ENCODE data around the gene MYO1D.

- TF ChIP-seq CTCF (IDR thresholded peaks at IDR 0.05) (no peak), SIN3A (IDR thresholded peaks at IDR 0.05; ENCODE audit: borderline replicate concordance, insufficient read depth, low read depth, low read length) (no peak), TCF7L2 (IDR thresholded peaks at IDR 0.05; ENCODE audit: low read depth, low read length) (no peak), POLR2AphosphoS5 (IDR thresholded peaks at IDR 0.05; ENCODE audit: low read depth, low read length) (no peak)
These were observed 247.2 kb downstream of the MYO1D start for GRCh38 chr17:32629563-32630190.

All from Panc1 (cell line).